ENCODE measurements around the gene TMEM81.

GRCh38 chr1:205047764-205048231 is 36.5 kb downstream of the TMEM81 start:
- TF ChIP-seq, protein P1, sequence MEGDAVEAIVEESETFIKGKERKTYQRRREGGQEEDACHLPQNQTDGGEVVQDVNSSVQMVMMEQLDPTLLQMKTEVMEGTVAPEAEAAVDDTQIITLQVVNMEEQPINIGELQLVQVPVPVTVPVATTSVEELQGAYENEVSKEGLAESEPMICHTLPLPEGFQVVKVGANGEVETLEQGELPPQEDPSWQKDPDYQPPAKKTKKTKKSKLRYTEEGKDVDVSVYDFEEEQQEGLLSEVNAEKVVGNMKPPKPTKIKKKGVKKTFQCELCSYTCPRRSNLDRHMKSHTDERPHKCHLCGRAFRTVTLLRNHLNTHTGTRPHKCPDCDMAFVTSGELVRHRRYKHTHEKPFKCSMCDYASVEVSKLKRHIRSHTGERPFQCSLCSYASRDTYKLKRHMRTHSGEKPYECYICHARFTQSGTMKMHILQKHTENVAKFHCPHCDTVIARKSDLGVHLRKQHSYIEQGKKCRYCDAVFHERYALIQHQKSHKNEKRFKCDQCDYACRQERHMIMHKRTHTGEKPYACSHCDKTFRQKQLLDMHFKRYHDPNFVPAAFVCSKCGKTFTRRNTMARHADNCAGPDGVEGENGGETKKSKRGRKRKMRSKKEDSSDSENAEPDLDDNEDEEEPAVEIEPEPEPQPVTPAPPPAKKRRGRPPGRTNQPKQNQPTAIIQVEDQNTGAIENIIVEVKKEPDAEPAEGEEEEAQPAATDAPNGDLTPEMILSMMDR (IDR thresholded peaks at IDR 0.05; ENCODE audit: low read length): no peak
- no peak for TF ChIP-seq EZH2 (IDR thresholded peaks at IDR 0.05; ENCODE audit: borderline replicate concordance, low read length)

Data from OCI-LY1 (cell line).